DMS79 treated with DMSO at 0.1 percent for 48 hours (cell line): ENCODE data around the gene KITLG.
"Not testable (repeated sequence)": the region's sequence is repeated elsewhere in the genome, so short reads cannot be mapped to it uniquely, and the experiment has no call there.

Source experiments
- DNase-seq: peaks from one replicate; lab custom pipeline; 2025; lab: John Stamatoyannopoulos, UW

KITLG gene

DNA sequence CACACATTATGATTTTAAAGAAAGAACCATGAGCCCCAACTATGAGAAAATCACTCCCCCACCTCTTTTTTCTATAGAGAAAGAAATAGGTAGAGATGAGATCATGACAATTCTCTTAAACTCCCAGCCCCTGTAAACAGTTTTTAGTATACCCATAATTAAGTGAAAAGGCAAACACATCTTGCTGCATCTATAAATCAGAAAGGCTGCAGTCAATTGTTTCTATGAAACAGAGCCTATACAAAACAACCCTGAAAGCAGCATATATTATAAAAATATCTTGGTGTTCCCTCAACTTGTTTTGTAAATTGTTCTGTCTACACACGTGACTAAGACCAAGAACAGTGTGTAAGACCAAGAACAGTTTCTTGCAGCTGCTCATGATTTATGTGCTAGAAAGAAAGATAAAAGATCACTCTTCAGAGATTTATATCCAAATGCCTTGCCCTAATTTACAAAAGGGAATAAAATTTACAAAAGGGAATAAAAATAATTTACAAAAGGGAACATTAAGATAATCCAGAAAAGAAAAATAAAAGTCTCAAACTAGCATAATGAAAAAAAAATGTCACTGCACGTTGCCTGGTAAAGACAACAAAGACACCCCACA, 4.8 kb downstream of the KITLG start:
- peak; percentile 51 for DNase-seq

DNA sequence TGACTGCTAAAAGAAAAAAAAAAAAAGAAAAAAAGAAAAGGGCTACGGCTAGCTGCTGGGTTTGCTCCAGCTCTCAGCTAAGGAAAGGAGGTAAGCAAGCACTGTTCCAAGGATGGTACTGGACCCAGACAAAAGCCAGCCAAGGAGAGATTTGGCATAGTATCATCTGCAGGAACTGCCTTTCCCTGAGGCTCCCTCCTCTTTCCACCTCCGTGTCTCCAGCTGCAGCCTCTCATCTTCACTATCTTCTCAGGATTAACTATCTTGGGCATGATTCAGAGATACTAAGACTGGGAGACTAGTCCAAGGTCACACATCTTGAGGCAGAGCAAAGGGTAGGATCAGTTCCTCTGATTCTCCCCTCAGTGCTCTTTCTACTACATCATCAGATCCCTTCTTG, 6.0 kb downstream of the KITLG start:
- no peak for DNase-seq

DNA sequence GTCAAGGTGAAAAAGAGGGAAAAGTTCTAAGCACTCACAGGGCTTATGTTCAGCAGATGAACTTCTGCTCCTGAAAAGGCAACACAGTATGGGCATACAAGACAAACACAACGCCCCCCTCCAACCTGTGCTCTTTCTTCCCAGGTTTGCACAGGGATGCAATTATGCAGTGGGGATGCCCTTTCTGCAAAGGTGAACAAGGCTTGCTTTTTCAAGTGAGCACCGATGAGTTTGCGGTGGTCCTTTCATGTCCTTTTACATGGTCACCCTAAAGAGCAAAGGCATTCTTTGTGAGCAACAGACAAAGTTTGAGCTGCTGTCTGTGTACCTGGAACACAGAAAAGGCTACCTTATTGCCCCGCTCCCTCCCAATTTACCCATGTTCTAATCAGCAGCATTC, 6.7 kb downstream of the KITLG start:
- no peak for DNase-seq

DNA sequence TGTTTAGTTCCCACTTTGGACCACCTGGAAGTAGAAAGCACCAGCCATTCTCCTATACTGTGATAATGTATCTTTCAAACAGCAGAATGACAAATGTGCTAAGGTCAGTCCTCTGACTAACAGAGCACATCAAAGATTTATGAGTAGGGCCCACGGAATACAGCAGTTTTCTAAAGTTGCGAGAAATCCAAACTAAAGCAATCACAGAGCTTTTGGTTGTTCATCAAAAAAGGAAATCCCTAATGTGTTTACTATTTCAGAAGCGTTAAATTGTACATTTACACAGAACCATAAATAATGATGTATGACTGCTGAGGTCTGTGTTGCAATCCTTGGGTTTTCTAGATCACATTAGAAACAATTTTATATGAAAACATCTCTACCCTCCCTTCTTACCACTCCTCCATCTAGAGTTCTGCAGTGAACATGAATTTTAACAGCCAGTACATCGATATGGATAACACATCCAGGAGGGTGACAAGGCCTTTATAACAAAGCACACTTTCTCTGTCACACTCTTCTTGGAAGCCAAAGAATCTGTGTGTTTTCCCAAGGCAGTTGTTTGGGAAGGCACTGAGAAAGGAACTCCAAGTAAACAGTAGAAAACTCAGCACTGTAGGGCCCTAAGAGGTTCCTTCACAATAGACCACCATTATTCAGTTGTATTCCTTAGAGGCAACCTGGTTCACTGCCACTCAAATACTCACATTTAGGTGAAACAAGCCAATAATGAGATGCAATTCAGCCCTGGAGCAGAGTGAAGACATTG, 7.3 kb downstream of the KITLG start:
- no peak for DNase-seq

DNA sequence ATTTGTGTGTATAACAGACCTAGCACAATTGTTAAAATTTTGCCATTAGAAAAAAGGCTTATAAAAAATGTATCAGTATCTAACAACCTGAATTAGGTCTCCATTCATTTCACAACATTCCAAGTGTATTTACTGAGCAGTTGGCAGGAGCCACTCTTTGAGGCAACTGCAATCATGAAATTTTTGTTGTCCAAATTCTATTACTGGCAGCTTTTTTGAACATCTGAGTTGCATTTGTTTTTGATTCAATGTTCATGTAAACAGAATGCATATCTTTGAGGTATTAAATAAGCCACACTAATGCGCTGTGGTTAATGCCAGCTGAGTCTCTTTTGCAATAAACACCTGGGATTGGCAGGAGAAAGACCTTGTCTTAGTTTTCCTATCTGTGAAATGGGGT, 8.7 kb downstream of the KITLG start:
- no peak for DNase-seq

DNA sequence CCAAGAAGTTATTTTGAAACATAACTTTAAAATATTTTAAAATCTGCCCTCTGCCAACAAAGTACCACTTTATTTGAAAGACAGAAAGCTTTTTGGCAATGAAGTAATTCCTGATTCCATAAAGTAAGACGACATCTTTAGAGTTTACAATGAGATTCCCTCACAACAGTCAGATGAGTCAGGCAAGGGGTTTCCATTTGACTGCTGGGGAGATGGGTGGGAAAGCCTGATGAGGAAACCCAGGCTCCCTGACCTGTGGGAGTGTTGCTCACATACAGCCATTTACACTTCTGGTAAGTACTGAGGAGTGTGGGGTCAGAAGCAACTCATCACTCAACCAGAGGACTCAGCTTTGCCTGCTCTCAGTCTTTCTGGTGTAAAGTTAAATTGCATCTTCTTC, 10.2 kb downstream of the KITLG start:
- DNase-seq = no peak

DNA sequence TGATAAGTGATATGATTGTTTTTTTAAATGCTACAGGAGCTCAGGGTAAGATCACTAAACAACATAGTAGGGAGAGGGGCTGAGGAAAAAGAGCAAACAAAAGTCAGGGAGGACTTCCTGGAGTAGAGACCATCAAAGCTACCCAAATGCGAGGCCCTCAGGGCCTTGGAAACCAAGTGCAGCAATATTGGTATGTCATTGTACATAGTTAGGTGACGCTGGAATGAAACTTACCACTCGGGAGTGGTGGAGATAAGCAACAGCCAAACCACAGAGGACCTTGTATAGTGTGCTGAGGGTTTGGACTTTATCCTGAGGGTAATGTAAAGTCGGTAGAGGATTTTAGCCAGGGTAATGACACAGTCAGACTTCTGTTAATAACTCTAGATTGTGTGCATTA, 13.8 kb downstream of the KITLG start:
- no peak for DNase-seq

DNA sequence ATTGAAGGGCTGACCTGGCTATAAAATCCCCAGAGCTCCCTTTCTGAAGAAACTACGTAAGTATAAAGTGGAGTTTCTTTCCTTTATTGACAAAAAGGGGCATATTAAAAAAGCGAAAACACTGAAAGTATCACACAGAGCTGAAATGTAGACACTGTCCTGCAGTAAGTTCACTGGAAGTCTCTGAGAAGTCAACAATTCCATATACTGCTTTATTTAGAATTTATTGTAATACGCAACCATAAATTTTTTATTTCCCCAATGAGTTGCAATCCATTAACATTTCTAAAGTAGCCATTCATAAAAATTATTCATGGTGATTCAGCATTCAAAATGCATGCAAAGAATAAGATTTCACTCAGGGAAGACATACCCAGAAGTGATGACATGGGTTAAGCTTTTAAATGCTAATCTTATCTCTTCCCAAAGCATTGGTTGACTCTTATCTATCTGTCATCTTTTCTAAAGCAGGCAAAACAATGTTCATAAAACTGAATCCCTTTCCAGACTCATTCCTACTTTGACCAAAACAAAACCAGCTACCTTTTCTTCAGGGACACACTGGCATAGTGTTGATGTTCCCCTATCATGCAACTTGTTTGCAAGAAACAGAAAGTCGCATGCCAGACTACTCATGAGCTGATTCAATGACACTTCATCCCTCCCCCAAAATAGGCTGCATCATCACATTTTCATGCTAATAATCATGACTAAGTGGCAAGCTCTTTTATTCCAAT, 17.3 kb downstream of the KITLG start:
- DNase-seq = no peak

DNA sequence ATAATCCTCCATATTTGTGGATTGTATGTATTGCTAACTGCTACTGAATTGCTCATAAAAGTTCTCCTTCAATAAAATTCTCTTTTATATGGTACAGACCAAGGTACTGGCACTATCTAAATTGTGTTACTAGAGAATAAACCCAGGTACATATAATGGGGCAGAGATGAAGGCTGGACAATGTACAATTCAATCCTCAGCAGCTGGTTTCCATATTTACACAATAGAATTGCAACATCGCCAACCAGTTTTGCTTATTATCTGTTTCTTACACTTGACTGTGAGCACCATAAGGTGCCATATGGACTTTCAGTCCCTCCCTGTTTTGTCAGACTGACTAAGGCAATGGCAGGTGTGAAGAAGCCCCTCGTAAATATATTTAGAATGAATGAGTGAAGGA, 18.1 kb downstream of the KITLG start:
- no peak for DNase-seq

DNA sequence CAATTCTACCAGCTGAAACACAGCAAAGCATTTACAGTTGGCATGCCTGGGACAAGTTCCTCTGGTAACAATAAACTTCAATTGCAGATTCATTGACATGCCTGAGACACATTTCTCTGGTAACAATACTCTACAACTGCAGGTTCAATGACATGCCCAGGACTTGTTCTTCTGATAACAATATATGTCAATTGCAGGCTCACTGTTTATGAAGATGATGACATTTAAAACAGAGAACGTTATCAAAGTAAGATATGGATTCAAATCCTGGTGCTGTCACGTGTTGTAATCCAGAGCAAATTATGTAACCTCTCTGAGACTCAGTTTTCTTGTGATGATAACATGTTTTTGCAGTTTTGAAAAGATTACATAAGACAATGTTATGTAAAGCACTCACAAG, 20.5 kb downstream of the KITLG start:
- no peak for DNase-seq

DNA sequence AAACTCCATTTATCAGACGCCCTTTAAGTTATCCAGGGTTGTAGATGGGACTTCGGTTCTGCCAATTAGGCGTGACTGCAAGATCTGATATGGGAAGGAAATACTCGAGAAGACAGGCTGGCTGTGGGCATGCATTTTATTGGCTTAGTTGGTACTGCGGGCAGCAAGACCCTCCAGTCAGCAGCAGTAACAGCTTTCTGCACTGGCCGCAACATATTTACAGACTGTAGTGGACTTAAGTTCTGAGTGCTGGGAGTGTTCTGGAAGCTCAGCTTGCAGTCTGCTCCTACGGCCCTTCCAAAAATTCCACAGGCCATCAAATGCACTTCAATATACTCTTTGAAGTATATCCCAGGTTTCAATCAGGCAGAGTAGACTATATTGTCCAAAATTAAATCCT, 21.1 kb downstream of the KITLG start:
- DNase-seq = no peak

DNA sequence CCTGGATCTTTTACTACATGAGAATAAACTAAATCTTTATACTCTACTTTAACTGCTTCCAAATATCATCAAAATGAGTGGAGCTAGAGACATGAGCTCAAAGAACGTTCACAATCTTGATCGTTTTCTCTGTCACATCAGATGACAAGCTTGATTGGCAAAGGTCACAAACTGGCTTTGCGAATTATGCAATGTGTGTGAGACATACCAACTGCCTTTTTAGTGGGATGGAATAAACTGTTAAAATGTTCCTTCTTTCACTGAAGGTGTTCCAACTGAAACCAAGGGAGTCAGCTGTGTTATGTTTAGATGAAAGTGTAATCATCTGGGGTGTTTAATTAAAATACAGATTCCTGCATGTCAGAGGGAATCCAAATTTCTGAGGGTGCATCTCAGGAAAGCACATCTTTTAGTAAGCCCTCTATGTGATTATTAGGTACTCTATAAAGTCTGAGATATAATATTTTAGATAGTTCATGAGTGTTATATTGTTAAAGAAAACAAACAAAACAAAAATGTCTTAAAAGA, 21.9 kb downstream of the KITLG start:
- no peak for DNase-seq

DNA sequence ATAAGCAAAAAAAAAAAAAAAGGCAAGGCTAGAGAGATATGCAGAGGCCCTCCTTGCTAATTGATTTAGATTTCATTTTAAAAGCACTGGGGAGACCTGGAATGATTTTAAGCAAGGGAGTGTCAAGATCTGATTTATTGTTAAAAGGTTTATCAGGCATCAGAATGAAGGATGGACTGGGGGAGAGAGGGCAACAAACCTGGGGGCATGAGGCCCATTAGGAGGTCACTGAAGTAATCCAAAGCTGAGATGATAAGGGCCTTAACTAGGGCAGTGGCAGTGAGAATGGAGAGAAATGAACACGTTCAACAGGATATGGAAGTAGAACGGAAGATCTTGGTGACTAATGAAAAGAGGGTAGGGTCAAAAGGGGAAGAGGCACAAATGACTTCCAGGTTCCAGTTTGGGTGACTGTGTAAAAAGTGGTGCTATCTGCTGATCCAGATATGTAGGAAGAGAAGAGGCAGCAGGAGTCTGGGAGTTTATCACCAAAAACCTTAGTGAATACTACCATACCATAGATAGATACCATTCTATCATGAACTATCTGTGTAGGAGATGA, 24.0 kb downstream of the KITLG start:
- no peak for DNase-seq

DNA sequence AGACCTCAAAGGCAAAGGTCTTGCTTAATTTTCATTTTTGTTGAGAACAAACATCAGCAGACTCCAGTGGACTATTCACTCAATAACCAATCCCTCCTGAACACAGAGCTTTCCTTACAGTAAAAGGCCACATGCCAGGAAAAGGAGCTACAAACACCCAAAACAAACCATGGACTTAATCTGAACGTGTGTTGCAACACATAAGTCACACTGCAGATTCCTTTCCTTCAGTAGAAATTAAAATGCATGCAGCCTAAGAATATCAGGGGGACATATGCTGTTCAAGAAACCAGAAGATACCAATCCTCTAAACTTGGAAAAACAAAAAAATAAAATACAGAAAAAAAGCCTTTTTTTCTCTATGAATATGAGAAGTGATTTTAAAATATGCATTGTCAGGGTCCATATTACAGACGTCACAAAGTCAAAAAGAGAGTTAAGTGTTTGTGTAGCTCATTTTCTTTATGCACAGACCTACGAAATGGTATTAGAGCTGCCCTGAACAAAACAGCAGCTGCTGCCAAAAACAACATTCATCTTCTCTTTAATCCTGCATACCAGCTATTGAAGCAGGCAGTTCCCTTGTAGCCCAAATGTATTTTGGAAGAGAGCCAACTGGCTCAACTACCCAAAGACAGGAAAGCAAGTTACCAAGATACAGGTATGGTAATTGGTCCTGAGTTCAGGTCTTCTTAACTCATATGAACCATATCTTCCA, 26.2 kb downstream of the KITLG start:
- DNase-seq = peak; percentile 90

DNA sequence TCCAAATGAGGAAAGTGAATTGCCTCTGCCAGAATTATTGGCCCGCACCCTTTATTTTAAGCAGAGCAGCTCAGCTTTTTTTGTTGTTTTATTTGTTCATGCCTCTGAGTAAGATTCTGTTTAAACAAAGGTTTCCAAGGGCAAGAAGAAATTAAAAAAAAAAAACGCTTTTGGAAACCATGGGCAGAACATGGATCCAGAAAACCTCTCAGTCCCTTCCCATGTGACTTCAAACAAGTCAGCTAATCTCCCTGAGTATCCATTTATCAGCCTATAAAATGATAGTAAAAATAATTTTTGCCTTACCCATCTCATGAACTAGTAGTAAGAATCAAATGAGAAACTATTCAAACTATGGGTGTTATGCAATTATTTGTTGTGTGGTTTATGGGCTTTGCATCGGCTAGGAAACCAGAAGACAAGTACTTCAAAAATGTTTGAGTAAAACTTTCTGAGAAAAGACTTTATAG, 27.6 kb downstream of the KITLG start:
- DNase-seq = no peak

DNA sequence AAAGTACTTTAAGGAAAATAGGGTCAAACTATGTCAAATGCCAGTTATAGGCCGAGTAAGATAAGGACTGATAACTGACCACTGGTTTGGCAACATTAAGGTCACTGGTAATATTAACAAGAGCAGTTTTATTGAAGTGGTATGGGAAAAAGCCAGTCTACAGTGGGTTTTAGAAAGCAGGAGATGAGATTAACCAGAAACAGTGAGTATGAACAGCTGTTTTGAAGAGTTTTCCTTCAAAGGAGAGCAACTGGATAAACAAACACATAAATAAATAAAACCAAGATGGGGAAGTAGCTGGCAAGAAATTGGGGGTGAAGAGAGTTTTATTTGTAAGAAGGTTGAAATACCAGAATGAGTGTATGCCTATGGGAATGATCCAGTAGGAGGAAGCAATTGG, 30.3 kb downstream of the KITLG start:
- no peak for DNase-seq

DNA sequence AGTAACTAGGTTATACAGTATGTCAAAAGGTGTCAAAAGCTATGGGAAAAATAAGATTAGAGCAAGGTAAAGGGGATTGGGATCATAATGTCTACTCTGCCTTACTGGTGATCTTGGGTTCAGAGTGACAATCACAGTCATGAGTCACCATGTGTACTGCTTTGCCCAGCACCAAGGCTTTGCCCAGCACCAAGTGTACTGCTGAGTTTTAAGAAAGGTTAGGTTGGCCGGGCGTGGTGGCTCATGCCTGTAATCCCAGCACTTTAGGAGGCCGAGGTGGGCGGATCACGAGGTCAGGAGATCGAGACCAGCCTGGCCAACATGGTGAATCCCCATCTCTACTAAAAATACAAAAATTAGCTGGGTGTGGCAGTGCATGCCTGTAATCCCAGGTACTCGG, 32.3 kb downstream of the KITLG start:
- DNase-seq = not testable (repeated sequence)

DNA sequence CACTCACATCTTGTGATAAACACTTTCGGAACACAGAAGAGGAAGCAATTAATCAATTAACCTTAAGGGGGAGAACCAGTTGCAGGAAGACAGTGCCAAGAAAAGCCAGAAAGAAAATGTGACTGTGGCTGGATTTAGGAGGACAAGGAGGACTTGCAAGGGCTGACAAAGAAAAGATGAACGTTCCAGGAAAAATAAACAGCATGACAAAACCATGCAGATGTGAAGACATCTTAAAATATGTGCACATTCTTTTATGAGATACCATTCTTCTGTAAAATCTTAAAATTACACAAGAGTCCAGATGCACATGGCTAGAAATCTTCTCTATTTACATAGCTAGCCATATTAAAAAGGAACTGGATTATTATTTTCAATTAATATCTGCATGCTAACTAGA, 33.4 kb downstream of the KITLG start:
- DNase-seq = peak; percentile 16

DNA sequence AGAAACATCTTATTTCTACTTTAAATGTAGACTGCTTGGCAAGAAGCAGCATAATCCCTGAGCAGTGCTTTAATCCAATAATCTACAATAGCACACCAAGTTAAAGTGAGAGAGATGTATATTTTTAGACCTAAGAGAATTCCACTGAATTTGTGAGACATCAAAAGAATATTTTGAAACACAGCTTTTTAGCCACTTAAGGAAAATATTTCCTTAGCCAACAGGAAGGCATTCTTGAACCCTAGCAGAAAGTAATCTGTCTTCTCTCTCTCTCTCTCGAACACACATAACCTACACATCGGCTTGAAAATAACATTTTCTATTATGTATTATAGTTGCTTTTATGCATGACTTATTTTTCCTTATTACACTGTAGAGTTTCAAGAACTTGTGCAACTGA, 34.0 kb downstream of the KITLG start:
- DNase-seq = no peak

DNA sequence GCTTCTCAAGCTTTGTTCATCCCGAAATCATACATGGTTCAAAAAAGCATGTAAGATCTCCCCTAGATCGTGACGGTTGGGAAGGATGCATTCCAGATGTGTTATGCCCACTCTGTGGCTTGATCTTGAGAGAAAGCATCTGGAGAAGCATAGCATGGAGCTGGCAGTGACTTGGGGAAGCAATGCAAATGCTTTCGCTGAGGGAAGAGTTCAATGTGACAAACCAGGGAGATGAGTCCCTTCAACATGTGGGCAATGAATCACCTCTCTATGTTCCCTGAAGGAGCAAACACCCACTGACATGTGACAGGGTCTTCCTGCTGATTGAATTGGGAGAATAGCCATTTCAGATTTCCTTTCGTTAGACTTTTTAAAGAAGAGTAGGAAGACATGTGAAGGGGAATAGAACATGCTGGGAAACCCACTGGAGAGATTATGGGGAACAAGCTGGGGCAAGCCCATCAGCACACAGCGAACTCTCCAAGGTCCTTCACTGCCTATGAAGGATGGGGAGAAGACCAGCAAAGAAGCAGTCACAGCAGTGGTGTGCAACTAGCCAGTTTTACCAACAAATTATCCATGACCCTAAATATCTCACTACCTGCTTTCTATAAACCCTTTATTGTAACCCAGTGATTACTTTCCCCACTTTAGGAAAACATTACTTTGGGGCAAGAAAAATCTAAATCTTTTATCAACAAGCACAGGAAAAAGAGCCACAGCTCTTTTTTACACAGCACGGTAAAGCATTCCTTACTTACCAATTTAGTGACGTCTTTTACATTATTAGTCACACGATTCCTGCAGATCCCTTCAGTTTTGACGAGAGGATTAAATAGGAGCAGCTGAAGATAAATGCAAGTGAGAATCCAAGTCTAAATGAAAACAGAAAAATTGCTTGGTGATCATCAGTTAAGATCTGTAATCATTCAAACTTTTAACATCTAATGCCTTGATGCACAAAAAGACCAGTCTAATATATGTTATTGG, 35.0 kb downstream of the KITLG start:
- peak; percentile 9 for DNase-seq

DNA sequence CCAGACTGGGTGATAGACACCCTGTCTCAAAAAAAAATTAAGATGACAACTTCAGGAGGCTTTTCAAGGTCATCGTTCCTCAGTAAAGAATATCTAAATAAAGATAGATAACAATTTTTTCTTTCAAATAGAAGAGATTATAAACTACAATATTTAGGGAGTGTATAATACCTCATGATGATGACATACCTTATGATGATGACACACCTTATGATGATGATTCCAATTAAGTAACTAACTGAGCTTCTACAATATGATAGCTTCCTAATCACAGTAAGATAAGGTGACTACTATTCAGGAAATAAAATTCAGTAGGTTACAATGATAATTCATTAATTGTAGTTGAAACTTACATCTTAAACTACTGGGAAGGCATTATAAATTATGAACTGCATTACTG, 40.4 kb downstream of the KITLG start:
- DNase-seq = no peak
